GM03348 (cell line): Measurements from ENCODE around the gene AATF.

Source experiments
- DNase-seq: peaks from one replicate; pipeline ENCODE4 v3.0.0; 2012; ENCODE audit warnings: low spot score

The AATF gene

GRCh38 chr17:36948717-36949460 lies at the start of gene AATF:
Gene AATF, plus strand, starts transcription at chr17:36948954. Its CDS starts 172 bp downstream, at chr17:36949126.
- DNase-seq, result peak; percentile 99

GRCh38 chr17:36899250-36900159 lies 49.2 kb upstream of the AATF start:
- DNase-seq, result no peak

- no peak for DNase-seq
Measured at GRCh38 chr17:36900160-36900512, 48.6 kb upstream of the AATF start.

- DNase-seq, result peak; percentile 33
Measured at GRCh38 chr17:36901506-36901905, 47.2 kb upstream of the AATF start.

- no peak for DNase-seq
Measured at GRCh38 chr17:36907407-36907806, 41.3 kb upstream of the AATF start.

- no peak for DNase-seq
Measured at GRCh38 chr17:36910513-36910912, 38.2 kb upstream of the AATF start.

GRCh38 chr17:36911001-36911400 lies 37.8 kb upstream of the AATF start:
- DNase-seq, result no peak

- no peak for DNase-seq
Measured at GRCh38 chr17:36913132-36913531, 35.6 kb upstream of the AATF start.

GRCh38 chr17:36918211-36918691 lies 30.5 kb upstream of the AATF start:
- DNase-seq, result no peak

- no peak for DNase-seq
Measured at GRCh38 chr17:36919407-36919968, 29.3 kb upstream of the AATF start.

- no peak for DNase-seq
Measured at GRCh38 chr17:36920032-36921005, 28.4 kb upstream of the AATF start.

- no peak for DNase-seq
Measured at GRCh38 chr17:36921095-36921851, 27.5 kb upstream of the AATF start.

GRCh38 chr17:36922175-36922574 lies 26.6 kb upstream of the AATF start:
- DNase-seq, result no peak

GRCh38 chr17:36923814-36924221 lies 24.9 kb upstream of the AATF start:
- no peak for DNase-seq

- no peak for DNase-seq
Measured at GRCh38 chr17:36926226-36926625, 22.5 kb upstream of the AATF start.

GRCh38 chr17:36926701-36927100 lies 22.1 kb upstream of the AATF start:
- DNase-seq, result no peak

GRCh38 chr17:36928471-36929345 lies 20.0 kb upstream of the AATF start:
- no peak for DNase-seq

- no peak for DNase-seq
Measured at GRCh38 chr17:36929851-36930582, 18.7 kb upstream of the AATF start.

GRCh38 chr17:36930583-36930900 lies 18.2 kb upstream of the AATF start:
- no peak for DNase-seq
